Neural cell (in vitro differentiated cells): Measurements from ENCODE around the gene MAP1LC3B. TPM values are rescaled to one million over a fixed set of nuclear protein-coding genes. Genes with fewer than 3 reads are reported as not detected.

ENCODE experiments used
- H2AFZ ChIP-seq: fragments of 200-600, 300-800 bp; sonication (generic), shearing (Covaris generic); 2 replicates; pipeline ENCODE4 v1.6.0; 2014; ENCODE audit warnings: low read depth, mild to moderate bottlenecking, antibody characterized with exemption, low read length, moderate library complexity
- H3F3A ChIP-seq: fragments of 200-600 bp; shearing (Covaris generic); 2 replicates; pipeline ENCODE4 v1.6.1; 2016; ENCODE audit warnings: mild to moderate bottlenecking, moderate library complexity, mixed read lengths, antibody characterized with exemption, low read length; ENCODE audit not compliant: insufficient read depth, poor library complexity, severe bottlenecking
- H3K27ac ChIP-seq: fragments of 200-600, 300-800 bp; sonication (generic), shearing (Covaris generic); 2 replicates; pipeline ENCODE4 v1.5.1; 2014; ENCODE audit warnings: mild to moderate bottlenecking, low read length, moderate library complexity
- H3K27me3 ChIP-seq: fragments of 300-800, 200-600 bp; sonication (generic), shearing (Covaris generic); 2 replicates; pipeline ENCODE4 v1.6.0; 2014; ENCODE audit warnings: mild to moderate bottlenecking, low read depth, low read length, moderate library complexity; ENCODE audit not compliant: insufficient read depth
- H3K36me3 ChIP-seq: fragments of 300-800, 200-600 bp; sonication (generic), shearing (Covaris generic); 2 replicates; pipeline ENCODE4 v1.5.1; 2014; ENCODE audit warnings: mild to moderate bottlenecking, antibody characterized with exemption, low read length, moderate library complexity; ENCODE audit not compliant: insufficient read depth
- H3K4me2 ChIP-seq: fragments of 300-800, 200-600 bp; sonication (generic), shearing (Covaris generic); 2 replicates; pipeline ENCODE4 v1.6.0; 2014; ENCODE audit warnings: mild to moderate bottlenecking, low read length
- H3K4me3 ChIP-seq: fragments of 300-800, 200-600 bp; sonication (generic), shearing (Covaris generic); 2 replicates; pipeline ENCODE4 v1.5.1; 2014; ENCODE audit warnings: mild to moderate bottlenecking, low read length, moderate library complexity
- H3K79me2 ChIP-seq: fragments of 200-600 bp; shearing (Covaris generic); replicated peaks from 2 replicates; pipeline ENCODE4 v1.6.0; 2014; ENCODE audit warnings: mild to moderate bottlenecking, low read length, moderate library complexity; ENCODE audit not compliant: insufficient read depth
- H3K9ac ChIP-seq: fragments of 300-800, 200-600 bp; sonication (generic), shearing (Covaris generic); 2 replicates; pipeline ENCODE4 v1.6.1; 2016; ENCODE audit warnings: mild to moderate bottlenecking, low read length, mixed read lengths
- H3K9me2 ChIP-seq: fragments of 200-600 bp; shearing (Covaris generic); 2 replicates; pipeline ENCODE4 v1.6.1; 2016; ENCODE audit warnings: mild to moderate bottlenecking, low read length, mixed read lengths; ENCODE audit not compliant: insufficient read depth
- H3K9me3 ChIP-seq: fragments of 200-600, 300-800 bp; sonication (generic), shearing (Covaris generic); 2 replicates; pipeline ENCODE4 v1.6.1; 2016; ENCODE audit warnings: mild to moderate bottlenecking, mixed run types, low read length, moderate library complexity, mixed read lengths
- H4K20me1 ChIP-seq: fragments of 200-600 bp; shearing (Covaris generic); 2 replicates; pipeline ENCODE4 v1.6.1; 2016; ENCODE audit warnings: mild to moderate bottlenecking, mixed run types; ENCODE audit not compliant: insufficient read depth
- CTCF ChIP-seq: fragments of 450-650 bp; IDR thresholded peaks from 2 replicates; pipeline ENCODE4 v1.5.1; 2014; ENCODE audit warnings: antibody characterized with exemption, mild to moderate bottlenecking, moderate library complexity; ENCODE audit not compliant: poor library complexity, severe bottlenecking
- EP300 ChIP-seq: fragments of 450-650 bp; conservative IDR thresholded peaks from 2 replicates; pipeline ENCODE4 v1.6.1; 2014; ENCODE audit warnings: antibody characterized with exemption, mild to moderate bottlenecking, moderate library complexity; ENCODE audit not compliant: poor library complexity, severe bottlenecking
- EZH2 ChIP-seq: fragments of 200-600, 300-800 bp; shearing (Covaris generic), sonication (generic); IDR thresholded peaks from 2 replicates; pipeline ENCODE4 v1.6.1; 2014; ENCODE audit warnings: antibody characterized with exemption, low read length, borderline replicate concordance, mild to moderate bottlenecking; ENCODE audit not compliant: insufficient read depth, poor library complexity, severe bottlenecking
- MXI1 ChIP-seq: fragments of 450-650 bp; conservative IDR thresholded peaks from 2 replicates; pipeline ENCODE4 v1.6.1; 2014; ENCODE audit warnings: antibody characterized with exemption, mild to moderate bottlenecking; ENCODE audit not compliant: poor library complexity, severe bottlenecking
- POLR2AphosphoS5 ChIP-seq: IDR thresholded peaks from 2 replicates; pipeline ENCODE4 v1.6.1; 2012
- RAD21 ChIP-seq: fragments of 450-650 bp; conservative IDR thresholded peaks from 2 replicates; pipeline ENCODE4 v1.6.1; 2014; ENCODE audit warnings: antibody characterized with exemption, mild to moderate bottlenecking, moderate library complexity
- REST ChIP-seq: IDR thresholded peaks from 2 replicates; pipeline ENCODE4 v1.6.1; 2012; ENCODE audit warnings: borderline replicate concordance
- SMC3 ChIP-seq: fragments of 450-650 bp; conservative IDR thresholded peaks from 2 replicates; pipeline ENCODE4 v1.6.1; 2014; ENCODE audit warnings: antibody characterized with exemption, mild to moderate bottlenecking, moderate library complexity; ENCODE audit not compliant: poor library complexity
- TAF1 ChIP-seq: IDR thresholded peaks from 2 replicates; pipeline ENCODE4 v1.6.1; 2012; ENCODE audit warnings: low read depth
- polyA plus RNA-seq: library from polyadenylated mRNA; depleted of rRNA; stranded (reverse); fragments of >200 nt; gene quantifications from 2 replicates; pipeline ENCODE4 v1.2.3, GENCODE V29; 2014

Gene MAP1LC3B
- polyA plus RNA-seq, 1 donor from 2014 or later, result 73.1 TPM

GRCh38 chr16:87374313-87374712 lies 17.8 kb upstream of the MAP1LC3B start:
- Histone ChIP-seq H4K20me1 (no peaks in the 10 kb centered on the region), H3K27ac (no peak overlapping the region)

GRCh38 chr16:87375426-87376135 lies 16.6 kb upstream of the MAP1LC3B start:
- H3K4me3 ChIP-seq, result no peak overlapping the region
- no peaks in the 10 kb centered on the region for H3K9me3 ChIP-seq
- no peak for TF ChIP-seq CTCF
- TF ChIP-seq SMC3, result no peak
- TF ChIP-seq REST, result no peak
- no peak for TF ChIP-seq RAD21
- TF ChIP-seq MXI1, result no peak

More at GRCh38 chr16:87374313-87374712, 17.8 kb upstream of the MAP1LC3B start:
- Histone ChIP-seq H3K9me3 (no peaks in the 10 kb centered on the region), H3F3A (no peaks in the 10 kb centered on the region), H3K27me3 (no peaks in the 10 kb centered on the region), H3K9me2 (no peaks in the 10 kb centered on the region), H3K36me3 (no peaks in the 10 kb centered on the region), H3K9ac (no peak overlapping the region), H3K4me3 (no peak overlapping the region), H2AFZ (no peak overlapping the region), H3K4me2 (no peak overlapping the region), H3K79me2 (peaks cover 5% of the 10 kb centered on the region)
- TF ChIP-seq EZH2 (no peak), RAD21 (no peak), EP300 (no peak), TAF1 (no peak), REST (no peak), POLR2AphosphoS5 (no peak), SMC3 (no peak), CTCF (no peak), MXI1 (no peak)

More at GRCh38 chr16:87375426-87376135, 16.6 kb upstream of the MAP1LC3B start:
- Histone ChIP-seq H3K4me2 (no peak overlapping the region), H3K27me3 (no peaks in the 10 kb centered on the region), H2AFZ (no peak overlapping the region), H3K9me2 (no peaks in the 10 kb centered on the region), H3F3A (no peaks in the 10 kb centered on the region), H3K36me3 (no peaks in the 10 kb centered on the region), H4K20me1 (no peaks in the 10 kb centered on the region), H3K27ac (no peak overlapping the region), H3K9ac (no peak overlapping the region), H3K79me2 (peaks cover 8% of the 10 kb centered on the region)
